GM13977 (cell line): ENCODE data around the gene MGMT.

Experiments used
- DNase-seq: peaks from one replicate; pipeline ENCODE4 v3.0.0; 2012; ENCODE audit warnings: low spot score
- CTCF ChIP-seq: IDR thresholded peaks from 2 replicates; pipeline ENCODE4 v1.5.1; 2012; ENCODE audit warnings: mild to moderate bottlenecking, control low read depth; ENCODE audit not compliant: insufficient read depth; ENCODE audit errors: extremely low read depth, missing control alignments
- in situ Hi-C: fragments of 300-500 bp; cut with MboI; formaldehyde crosslinking; loops from one replicate; pipeline ENCODE4 v1.12.0; 2022; ENCODE audit warnings: low sequenced_read_pairs, low pct_unique_long_range_greater_than_20kb, mixed read lengths, inconsistent platforms; ENCODE audit not compliant: unreplicated experiment

Gene MGMT

GRCh38 chr10:129448539-129448938 lies 18.5 kb upstream of the MGMT start:
- DNase-seq, result no peak
- in situ Hi-C loops, result no loop called here
- TF ChIP-seq CTCF, result no peak

GRCh38 chr10:129449893-129450292 lies 17.1 kb upstream of the MGMT start:
- in situ Hi-C loops, result no loop called here
- no peak for DNase-seq
- no peak for TF ChIP-seq CTCF

GRCh38 chr10:129450391-129450790 lies 16.6 kb upstream of the MGMT start:
- in situ Hi-C loops, result no loop called here
- no peak for DNase-seq
- no peak for TF ChIP-seq CTCF

- in situ Hi-C loops, result no loop called here
- no peak for TF ChIP-seq CTCF
- DNase-seq, result no peak
Observed at GRCh38 chr10:129455625-129456024, 11.4 kb upstream of the MGMT start.

- TF ChIP-seq CTCF, result no peak
- in situ Hi-C loops, result no loop called here
- no peak for DNase-seq
Observed at GRCh38 chr10:129459762-129460539, 7.1 kb upstream of the MGMT start.

GRCh38 chr10:129462257-129462795 lies 4.7 kb upstream of the MGMT start:
- no peak for TF ChIP-seq CTCF
- in situ Hi-C loops, result no loop called here
- no peak for DNase-seq
